Fibroblast of villous mesenchyme (primary cell): ENCODE results near the gene RSBN1. TPM values are rescaled to one million over a fixed set of nuclear protein-coding genes. Genes with fewer than 3 reads are reported as not detected.
"Not testable (repeated sequence)": the region's sequence is repeated elsewhere in the genome, so short reads cannot be mapped to it uniquely, and the experiment has no call there.

Source experiments
- DNase-seq: peaks from one replicate; pipeline ENCODE4 v3.0.0-alpha.2; 2010; ENCODE audit warnings: low read depth
- H3K4me3 ChIP-seq: 2 replicates; pipeline ENCODE4 v1.5.1; 2011; ENCODE audit warnings: low read depth, mild to moderate bottlenecking, low read length
- total RNA-seq: library from RNA; depleted of rRNA; stranded (reverse); fragments of >200 nt; gene quantifications from 2 replicates; pipeline ENCODE4 v1.2.3, GENCODE V29; 2012
- TF ChIP-seq, protein P1 (sequence below): IDR thresholded peaks from 2 replicates; pipeline ENCODE4 v1.5.1; 2012; ENCODE audit warnings: low read depth, mild to moderate bottlenecking, low read length; ENCODE audit not compliant: insufficient read depth

The RSBN1 gene
- total RNA-seq, 1 donor: 12.1 TPM

DNA sequence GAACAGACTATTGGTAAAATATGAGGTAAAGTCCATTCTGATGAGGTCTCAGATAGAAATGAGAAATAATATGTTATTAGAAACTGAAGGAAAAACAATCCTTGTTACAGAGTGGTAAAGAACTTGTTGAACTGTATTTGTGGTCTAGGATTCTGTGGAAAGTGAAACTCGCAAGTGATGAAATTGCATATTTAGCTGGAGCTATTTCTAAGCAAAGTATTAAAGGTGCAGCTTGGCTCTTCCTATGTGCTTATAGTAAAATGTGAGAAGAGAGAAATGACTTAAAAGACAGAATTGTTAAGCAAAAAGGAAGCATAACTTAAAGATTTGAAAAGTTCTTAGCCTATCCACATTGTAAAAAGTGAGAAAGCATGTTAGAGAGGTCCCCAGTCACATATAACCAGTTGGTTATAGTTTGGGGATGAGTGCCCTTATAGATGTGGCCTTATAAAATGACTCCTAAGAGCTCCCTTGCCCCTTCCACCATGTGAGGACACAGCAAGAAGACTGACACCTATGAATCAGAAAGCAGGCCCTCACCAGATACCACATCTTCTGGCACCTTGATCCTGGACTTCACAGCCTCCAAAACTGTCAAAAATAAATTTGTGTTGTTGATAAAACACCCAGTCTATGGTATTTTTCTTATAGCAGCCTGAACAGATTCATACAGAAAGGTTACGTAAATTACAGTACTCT lies 77.8 kb downstream of the RSBN1 start:
- no peak overlapping the region for H3K4me3 ChIP-seq
- TF ChIP-seq, protein P1, sequence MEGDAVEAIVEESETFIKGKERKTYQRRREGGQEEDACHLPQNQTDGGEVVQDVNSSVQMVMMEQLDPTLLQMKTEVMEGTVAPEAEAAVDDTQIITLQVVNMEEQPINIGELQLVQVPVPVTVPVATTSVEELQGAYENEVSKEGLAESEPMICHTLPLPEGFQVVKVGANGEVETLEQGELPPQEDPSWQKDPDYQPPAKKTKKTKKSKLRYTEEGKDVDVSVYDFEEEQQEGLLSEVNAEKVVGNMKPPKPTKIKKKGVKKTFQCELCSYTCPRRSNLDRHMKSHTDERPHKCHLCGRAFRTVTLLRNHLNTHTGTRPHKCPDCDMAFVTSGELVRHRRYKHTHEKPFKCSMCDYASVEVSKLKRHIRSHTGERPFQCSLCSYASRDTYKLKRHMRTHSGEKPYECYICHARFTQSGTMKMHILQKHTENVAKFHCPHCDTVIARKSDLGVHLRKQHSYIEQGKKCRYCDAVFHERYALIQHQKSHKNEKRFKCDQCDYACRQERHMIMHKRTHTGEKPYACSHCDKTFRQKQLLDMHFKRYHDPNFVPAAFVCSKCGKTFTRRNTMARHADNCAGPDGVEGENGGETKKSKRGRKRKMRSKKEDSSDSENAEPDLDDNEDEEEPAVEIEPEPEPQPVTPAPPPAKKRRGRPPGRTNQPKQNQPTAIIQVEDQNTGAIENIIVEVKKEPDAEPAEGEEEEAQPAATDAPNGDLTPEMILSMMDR: no peak
- DNase-seq: no peak

DNA sequence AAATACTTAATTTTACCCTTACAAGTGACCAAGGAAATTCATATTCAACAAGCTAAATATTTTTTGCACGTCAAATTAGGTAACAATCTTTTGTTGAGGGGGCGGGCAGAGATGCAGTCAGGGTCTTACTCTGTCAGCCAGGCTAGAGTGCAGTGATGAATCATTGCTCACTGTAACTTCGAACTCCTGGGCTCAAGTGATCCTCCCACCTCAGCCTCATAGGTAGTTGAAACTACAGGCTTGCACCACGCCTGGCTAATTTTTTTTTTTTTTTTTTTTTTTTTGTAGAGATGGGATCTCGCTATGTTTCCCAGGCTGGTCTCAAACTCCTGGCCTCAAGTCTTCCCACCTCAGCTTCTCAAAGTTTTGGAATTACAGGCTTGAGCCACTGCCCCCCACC lies 79.5 kb downstream of the RSBN1 start:
- TF ChIP-seq, protein P1: no peak
- H3K4me3 ChIP-seq: no peak overlapping the region
- DNase-seq: no peak

DNA sequence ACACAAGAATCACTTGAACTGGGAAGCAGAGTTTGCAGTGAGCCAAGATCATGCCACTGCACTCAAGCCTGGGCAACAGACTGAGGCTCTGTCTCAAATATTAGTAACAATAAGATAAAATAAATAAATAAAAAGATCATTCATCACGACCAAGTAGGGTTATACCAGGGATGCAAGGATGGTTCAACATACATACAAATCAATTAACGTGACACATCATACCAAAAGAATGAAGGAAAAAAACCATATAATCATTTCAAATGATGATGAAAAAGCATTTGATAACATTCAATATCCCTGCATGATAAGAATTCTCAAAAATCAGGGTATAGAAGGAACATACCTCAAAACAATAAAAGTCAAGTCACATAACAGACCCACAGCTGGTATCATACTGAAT lies 91.3 kb downstream of the RSBN1 start:
- DNase-seq: no peak
- TF ChIP-seq, protein P1: no peak
- H3K4me3 ChIP-seq: no peak overlapping the region

DNA sequence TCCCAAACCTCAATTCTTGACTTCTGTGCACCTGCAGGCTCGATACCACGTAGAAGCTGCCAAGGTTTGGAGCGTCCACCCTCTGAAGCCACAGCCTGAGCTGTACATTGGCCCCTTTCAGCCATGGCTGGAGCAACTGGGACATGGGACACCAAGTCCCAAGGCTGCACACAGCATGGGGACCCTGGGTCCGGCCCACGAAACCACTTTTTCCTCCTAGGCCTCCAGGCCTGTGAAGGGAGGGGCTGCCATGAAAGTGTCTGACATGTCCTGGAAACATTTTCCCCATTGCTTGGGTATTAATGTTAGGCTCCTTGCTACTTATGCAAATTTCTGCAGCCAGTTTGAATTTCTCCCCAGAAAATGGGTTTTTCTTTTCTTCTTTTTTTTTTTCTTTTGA lies 93.7 kb downstream of the RSBN1 start:
- H3K4me3 ChIP-seq: not testable (repeated sequence)

DNA sequence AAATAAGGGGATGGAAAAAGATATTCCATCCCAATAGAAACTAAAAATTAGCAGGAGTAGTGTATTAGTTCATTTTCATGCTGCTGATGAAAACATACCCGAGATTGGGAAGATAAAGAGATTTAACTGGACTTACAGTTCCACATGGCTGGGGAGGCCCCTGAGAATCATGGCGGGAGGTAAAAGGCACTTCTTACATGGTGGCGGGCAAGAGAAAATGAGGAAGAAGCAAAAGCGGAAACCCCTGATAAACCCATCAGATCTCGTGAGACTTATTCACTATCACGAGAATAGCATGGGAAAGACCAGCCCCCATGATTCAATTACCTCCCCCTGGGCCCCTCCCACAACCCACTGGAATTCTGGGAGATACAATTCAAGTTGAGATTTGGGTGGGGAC lies 94.8 kb downstream of the RSBN1 start:
- DNase-seq, H3K4me3 ChIP-seq: not testable (repeated sequence)

More for the DNA sequence above, 93.7 kb downstream of the RSBN1 start:
- not testable (repeated sequence) for DNase-seq

DNA sequence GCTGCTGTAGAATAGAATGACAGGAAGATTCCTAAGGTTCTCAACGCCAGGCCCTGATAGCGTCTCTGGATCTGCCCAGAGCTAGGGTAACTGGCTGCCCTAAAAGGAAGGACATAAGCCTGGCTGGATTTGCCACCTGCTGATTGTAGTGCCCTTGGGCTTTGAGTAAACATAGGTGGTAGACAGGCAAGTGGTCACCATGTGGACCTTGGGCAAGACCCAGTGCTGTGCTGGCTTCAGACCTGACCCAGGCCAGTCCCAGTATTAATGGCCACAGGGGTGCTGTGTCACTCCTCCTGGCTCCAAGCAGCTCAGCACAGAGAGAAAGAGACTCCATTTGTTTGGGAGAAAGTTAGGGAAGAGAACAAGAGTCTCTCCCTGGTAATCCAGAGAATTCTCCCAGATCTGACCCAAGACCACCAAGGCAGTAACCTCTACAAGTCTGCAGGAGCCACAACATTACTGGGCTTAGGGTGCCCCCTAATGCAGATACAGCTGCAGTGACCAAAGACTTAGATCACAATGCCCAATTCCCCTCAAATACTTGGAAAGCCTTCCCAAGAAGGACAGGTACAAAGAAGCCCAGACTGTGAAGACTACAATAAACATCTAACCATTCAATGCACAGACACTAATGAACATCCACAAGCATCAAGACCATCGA lies 97.5 kb downstream of the RSBN1 start:
- TF ChIP-seq, protein P1: no peak
- no peak overlapping the region for H3K4me3 ChIP-seq
- DNase-seq: no peak

Other genes starting within 250 kb of the RSBN1 start
- 36.4 and 47.5 TPM in 2 replicates for gene PHTF1, start 53.0 kb downstream of the RSBN1 start, total RNA-seq
- 0.32 and 0.86 TPM in 2 replicates for gene PTPN22, start 59.2 kb upstream of the RSBN1 start, total RNA-seq
- under 0.01 and 0.32 TPM in 2 replicates for gene BCL2L15, start 75.1 kb upstream of the RSBN1 start, total RNA-seq
- gene AP4B1, start 92.3 kb upstream of the RSBN1 start, total RNA-seq: 12.9 and 19.4 TPM in 2 replicates
- 4.2 and 4.7 TPM in 2 replicates for gene DCLRE1B, start 92.8 kb upstream of the RSBN1 start, total RNA-seq
- 17.4 and 32.4 TPM in 2 replicates for gene HIPK1, start 116.8 kb upstream of the RSBN1 start, total RNA-seq
- gene OLFML3, start 167.0 kb upstream of the RSBN1 start, total RNA-seq: 107 and 134 TPM in 2 replicates